ENCODE measurements around the gene FRRS1. TPM values are rescaled to one million over a fixed set of nuclear protein-coding genes. Genes with fewer than 3 reads are reported as not detected.

The FRRS1 gene
- total RNA-seq, 1 donor from 2014 or later = 9.1 TPM

- intact Hi-C loops (cut with DNase I) = no loop called here
- peaks cover 3% of the 10 kb centered on the region for H3K36me3 ChIP-seq
- no peak overlapping the region for H3K4me3 ChIP-seq
- no peak for TF ChIP-seq CTCF (IDR thresholded peaks at IDR 0.05)
- H3K27me3 ChIP-seq (ENCODE audit: low read depth) = no peaks in the 10 kb centered on the region
- H3K9me3 ChIP-seq = no peaks in the 10 kb centered on the region
- H3K27ac ChIP-seq = peak overlapping the region; percentile 38
- H3K4me1 ChIP-seq = peaks cover 35% of the 10 kb centered on the region
- ATAC-seq (no peak), DNase-seq (no peak)
Observed at GRCh38 chr1:99660496-99660895, 105.9 kb downstream of the FRRS1 start.

GRCh38 chr1:99659755-99660210, 106.7 kb downstream of the FRRS1 start:
- no peak for TF ChIP-seq CTCF (IDR thresholded peaks at IDR 0.05)
- Histone ChIP-seq H3K4me1 (peaks cover 35% of the 10 kb centered on the region), H3K4me3 (no peak overlapping the region), H3K27ac (peak overlapping the region; percentile 38), H3K9me3 (no peaks in the 10 kb centered on the region), H3K36me3 (peaks cover 3% of the 10 kb centered on the region), H3K27me3 (ENCODE audit: low read depth) (no peaks in the 10 kb centered on the region)
- DNase-seq (no peak), ATAC-seq (peak; percentile 48 to 76)
- intact Hi-C loops (cut with DNase I) = no loop called here

Other genes starting within 250 kb of the FRRS1 start
- gene PALMD, start 120.5 kb downstream of the FRRS1 start, total RNA-seq = 18.8 TPM
- gene AGL, start 83.7 kb upstream of the FRRS1 start, total RNA-seq = 14.6 TPM
- 30.6 TPM for gene SLC35A3, start 203.4 kb upstream of the FRRS1 start, total RNA-seq